DMS114 treated with DMSO at 0.1 percent for 48 hours (cell line): ENCODE measurements around the gene ZNF425.
"Not testable (repeated sequence)": the region's sequence is repeated elsewhere in the genome, so short reads cannot be mapped to it uniquely, and the experiment has no call there.

Experiments used
- DNase-seq: peaks from one replicate; lab custom pipeline; 2025; ENCODE audit not compliant: unreplicated experiment; lab: John Stamatoyannopoulos, UW

The ZNF425 gene

GRCh38 chr7:149075286-149075685 lies 50.8 kb downstream of the ZNF425 start:
- no peak for DNase-seq

- DNase-seq: no peak
Observed at GRCh38 chr7:149074116-149074885, 51.8 kb downstream of the ZNF425 start.

- DNase-seq: no peak
Observed at GRCh38 chr7:149072438-149072775, 53.7 kb downstream of the ZNF425 start.

- DNase-seq: no peak
Observed at GRCh38 chr7:149071641-149072437, 54.3 kb downstream of the ZNF425 start.

- DNase-seq: no peak
Observed at GRCh38 chr7:149071182-149071635, 54.9 kb downstream of the ZNF425 start.

- DNase-seq: no peak
Observed at GRCh38 chr7:149070372-149071125, 55.6 kb downstream of the ZNF425 start.

GRCh38 chr7:149067869-149068268 lies 58.3 kb downstream of the ZNF425 start:
- no peak for DNase-seq

- DNase-seq: no peak
Observed at GRCh38 chr7:149063476-149063875, 62.6 kb downstream of the ZNF425 start.

GRCh38 chr7:149062217-149062899 lies 63.8 kb downstream of the ZNF425 start:
- not testable (repeated sequence) for DNase-seq

- no peak for DNase-seq
Observed at GRCh38 chr7:149060156-149060555, 66.0 kb downstream of the ZNF425 start.

- DNase-seq: no peak
Observed at GRCh38 chr7:149053885-149054284, 72.2 kb downstream of the ZNF425 start.

GRCh38 chr7:149053384-149053783 lies 72.7 kb downstream of the ZNF425 start:
- DNase-seq: no peak
